UCSD-AML1 (cell line): ENCODE data around the gene GGN.
A peak's percentile ranks its signal among the peaks of the same experiment; 100 is the strongest.
"Not testable (repeated sequence)": the region's sequence is repeated elsewhere in the genome, so short reads cannot be mapped to it uniquely, and the experiment has no call there.

ENCODE experiments used
- DNase-seq: peaks from one replicate; lab custom pipeline; 2025; ENCODE audit not compliant: unreplicated experiment; lab: John Stamatoyannopoulos, UW

The GGN gene

DNA sequence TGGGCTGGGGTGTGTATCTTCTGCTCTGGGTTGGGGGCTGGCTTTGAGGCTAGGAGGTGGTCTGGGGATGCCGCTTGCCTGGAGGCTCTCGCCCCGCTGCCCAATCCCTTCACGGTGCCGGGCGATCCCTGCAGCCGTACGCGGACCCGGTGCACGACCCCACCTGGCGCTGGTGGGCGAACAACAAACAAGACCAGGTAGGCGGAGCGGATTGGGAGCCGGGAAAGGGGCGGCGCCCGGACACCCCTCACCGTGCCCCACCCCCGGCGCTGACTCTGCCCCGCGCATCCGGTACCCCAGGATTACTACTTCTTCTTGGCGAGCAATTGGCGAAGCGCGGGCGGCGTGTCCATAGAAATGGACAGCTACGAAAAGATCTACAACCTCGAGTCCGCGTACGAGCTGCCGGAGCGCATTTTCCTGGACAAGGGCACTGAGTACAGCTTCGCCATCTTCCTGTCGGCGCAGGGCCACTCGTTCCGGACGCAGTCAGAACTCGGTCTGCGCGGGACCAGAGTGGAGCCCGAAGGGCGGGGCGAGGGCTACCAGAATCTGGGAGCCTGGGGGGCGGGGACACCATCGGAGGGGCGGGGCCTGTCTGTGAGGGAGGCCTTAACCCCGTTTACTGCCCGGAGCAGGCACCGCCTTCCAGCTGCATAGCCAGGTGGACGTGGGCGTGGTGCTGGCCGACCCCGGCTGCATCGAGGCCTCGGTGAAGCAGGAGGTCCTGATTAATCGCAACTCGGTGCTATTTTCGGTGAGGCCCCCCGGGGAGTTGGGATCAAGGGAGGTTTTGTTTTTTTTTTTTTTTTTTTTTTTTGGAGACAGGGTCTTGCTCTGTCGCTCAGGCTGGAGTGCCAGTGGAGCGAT, 25.5 kb downstream of the GGN start:
- DNase-seq: peak; percentile 90

DNA sequence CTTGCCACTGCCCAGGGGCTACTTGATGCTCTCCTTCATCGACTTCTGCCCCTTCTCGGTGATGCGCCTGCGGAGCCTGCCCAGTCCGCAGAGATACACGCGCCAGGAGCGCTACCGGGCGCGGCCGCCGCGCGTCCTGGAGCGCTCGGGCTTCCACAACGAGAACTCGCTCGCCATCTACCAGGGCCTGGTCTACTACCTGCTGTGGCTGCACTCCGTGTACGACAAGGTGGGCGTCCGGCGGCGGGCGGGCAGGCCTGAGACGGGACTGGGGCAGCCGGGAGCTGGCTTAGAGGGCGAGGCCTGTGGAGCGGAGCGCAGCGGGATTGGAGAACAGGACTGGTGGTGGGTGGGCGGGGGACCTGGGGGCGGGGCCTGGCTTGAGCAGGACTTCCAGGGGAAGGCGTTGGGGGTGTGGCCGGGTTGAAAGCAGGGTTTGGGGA, 26.2 kb downstream of the GGN start:
- DNase-seq: peak; percentile 87

DNA sequence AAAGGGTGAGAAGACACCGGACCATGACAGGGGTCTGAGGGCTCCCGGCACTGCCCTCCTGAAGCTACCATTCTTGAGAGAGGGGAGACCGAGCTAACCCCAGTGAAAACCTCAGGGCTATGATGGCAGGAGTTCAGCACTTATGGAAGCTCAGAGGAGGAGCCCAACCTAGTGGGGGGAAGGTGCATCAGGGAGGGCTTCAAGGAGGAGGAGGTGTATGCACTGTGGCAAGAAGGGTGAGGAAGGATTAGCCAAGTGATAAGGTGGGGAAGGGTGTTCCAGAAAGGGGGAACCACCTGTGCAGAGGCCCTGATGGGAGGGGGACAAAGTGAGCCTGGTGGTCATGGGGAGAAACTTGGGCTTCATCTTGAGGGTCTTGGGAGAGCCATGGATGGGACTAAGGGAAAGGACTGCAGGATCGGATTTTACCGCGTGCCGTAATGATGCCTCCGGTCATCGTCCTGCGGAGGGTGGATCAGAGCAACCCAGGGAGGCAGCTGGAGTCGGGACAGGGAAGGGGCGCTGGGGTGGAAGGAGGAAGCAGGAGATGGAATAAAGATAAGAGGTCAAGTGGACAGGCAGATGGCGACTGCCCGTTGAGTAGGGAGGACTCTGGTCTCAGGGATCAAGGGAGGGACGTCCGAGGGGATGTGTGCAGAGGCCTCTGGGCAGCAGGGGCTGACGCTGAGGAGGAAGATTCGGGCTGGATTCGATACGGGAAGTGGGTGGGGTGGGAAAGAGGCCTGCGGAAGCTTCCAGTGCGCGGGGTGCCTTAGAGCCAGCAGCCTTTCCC, 26.8 kb downstream of the GGN start:
- no peak for DNase-seq

DNA sequence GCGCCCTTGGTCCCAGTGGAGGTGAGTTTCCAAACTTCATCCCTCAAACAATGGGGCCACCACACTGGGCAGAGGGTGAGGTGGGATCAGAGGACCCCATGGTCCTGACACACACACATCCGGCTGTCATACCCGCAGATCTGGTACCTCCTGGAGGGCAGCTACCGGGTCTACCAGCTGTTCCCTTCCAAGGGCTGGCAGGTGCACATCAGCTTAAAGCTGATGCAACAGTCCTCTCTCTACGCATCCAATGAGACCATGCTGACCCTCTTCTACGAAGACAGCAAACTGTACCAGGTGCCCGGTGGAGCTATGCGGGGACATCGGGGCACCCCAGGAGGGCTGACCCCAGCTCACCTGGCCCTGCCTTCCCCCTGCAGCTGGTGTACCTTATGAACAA, 27.5 kb downstream of the GGN start:
- DNase-seq: no peak

DNA sequence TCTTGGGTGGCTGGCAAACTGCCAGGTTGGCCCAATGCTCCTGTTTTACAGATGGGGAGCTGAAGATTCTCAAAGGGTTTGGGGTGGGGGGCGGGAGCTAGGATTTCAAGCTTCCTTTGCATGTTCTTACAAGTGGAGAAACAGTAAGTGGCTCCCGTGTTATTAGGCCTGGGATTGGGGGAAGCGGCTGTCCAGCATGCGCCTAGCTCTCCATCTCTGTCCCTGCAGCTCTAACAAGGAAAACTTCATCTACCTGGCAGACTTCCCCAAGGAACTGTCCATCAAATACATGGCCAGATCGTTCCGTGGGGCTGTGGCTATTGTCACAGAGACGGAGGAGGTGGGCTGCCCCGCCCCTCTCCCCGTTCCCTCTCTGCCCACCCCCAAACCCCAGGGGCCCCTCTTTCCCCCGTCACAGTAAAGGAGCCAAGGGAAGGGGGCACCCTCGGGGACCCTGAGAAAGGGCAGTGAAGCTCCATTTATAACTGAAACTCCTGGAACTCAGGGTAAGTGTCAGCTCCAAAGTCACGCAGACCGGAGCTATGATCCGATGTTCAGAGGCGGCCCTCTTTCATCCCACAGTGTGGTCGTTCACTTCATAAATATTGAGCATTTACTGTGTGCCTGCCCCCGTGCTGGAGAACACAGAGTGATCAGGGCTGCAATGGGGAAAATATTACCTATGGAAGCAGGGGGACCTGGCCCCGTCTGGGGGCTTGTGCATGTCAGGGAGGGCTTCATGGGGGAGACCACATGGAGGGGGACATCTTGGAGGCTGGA, 28.4 kb downstream of the GGN start:
- no peak for DNase-seq

DNA sequence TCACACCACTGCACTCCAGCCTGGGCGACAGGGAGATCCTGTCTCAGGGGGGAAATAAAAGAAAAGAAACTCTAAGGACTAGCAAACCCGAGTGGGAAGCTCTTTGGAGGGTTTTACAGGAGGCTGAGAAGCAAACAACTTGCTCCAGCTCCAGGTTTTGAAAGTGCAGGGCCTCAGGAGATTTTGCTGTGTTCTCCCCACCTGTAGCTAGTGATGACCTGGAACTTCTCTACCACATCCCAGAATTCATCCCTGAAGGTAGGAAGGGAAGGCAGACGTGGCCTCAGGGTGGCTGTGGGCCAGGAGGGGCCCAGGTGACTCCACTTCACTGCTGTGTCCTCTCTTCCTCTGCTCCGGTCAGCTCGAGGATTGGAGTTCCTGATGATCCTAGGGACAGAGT, 29.8 kb downstream of the GGN start:
- DNase-seq: no peak

DNA sequence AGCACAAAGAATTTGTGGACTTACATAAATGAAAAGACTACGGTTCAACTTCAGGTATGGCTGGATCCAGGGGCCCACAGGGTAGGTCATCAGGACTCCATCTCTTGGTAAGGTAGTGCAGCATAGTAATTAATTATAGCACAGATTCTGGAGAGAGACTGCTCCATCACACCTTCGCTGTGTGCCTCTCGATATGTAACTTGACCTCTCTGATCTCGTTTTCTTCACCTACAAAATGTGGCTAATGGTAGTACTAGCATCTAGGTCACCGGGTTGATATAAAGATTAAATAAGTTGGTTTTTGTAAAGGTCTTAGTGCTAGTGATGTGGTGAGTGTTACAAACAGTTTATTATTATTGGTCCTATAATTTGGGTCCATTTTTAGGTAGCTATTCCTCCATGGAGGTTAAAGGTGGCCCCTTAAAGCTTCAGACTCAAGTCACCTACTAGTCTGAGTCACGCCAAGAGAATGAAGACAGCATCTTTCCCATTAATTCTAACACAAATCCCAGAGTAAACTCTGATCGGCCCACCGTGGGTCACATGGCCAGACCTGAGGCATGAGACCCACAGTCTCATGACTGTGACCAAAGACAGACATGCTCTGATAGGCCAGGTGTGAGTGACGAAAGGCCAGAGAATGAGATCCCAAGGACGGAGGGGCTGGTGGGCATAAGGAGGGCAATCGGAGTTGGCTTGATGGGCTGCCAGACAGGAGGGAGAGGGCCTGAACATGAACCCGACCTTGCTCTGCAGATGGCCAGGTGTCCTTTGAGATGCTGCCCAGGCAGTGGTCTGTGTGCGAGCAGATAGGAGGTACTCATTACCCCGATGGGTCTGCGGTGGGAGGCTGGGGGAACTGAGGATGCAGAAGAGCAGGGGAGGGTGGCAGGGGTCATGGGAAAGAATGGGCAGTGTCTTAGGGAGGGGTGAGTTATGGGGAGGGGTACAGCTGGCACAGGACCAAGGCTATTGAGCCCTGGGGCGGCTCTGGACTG, 31.8 kb downstream of the GGN start:
- no peak for DNase-seq

DNA sequence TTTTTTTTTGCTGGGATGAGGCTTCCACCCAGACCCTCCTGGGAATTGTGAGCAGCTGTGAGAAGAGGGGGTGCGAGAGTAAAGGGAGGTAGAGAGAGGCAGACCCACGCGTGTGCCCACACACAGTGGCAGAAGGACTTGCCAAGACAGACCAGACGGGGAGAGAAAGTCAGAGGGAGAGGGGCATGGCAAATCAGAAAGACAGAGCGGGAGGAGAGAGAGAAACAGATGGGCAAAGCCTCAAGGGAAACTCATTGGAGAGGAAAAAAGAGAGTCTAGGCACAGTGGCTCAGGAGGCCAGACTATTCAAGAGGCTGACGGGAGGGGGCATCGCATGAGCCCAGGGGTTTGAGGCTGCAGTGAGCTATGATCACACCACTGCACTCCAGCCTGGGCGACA, 35.2 kb downstream of the GGN start:
- no peak for DNase-seq

DNA sequence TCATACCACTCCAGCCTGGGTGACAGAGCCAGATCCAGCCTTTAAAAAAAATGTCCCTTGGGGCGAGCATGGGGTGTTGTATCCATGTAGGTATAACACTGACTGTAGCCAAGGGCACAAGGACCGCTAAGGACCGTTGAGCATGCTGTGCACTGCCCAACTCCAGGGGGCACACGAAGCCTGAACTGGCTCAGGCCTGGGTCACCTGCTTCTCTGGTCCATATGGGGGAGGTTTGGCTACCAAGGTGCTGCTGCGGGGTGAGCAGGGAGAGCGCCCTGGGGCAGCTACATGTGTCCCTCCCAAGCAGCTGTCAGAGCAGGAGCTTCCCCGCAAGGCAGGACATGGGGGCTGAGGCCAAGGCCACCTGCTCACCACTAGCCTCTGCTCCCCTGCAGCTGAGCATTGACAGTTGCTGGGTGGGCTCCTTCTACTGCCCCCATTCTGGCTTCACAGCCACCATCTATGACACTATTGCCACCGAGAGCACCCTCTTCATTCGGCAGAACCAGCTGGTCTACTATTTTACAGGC, 35.9 kb downstream of the GGN start:
- no peak for DNase-seq

DNA sequence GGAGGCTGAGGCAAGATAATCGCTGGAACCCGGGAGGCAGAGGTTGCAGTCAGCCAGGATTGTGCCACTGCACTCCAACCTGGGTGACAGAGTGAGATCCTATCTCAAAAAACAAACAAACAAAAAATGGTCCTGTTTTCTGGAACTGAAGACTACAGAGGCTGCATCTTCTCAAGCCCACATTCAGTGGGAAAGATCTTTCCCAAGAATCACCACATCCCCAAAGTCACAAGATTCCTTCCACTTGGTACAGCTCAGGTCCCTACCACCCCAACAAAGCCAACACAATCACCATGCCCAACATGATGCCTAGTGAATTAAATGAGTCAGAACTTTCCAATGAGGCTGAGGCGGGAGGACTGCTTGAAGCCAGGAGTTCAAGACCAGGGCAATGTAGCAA, 37.0 kb downstream of the GGN start:
- no peak for DNase-seq

DNA sequence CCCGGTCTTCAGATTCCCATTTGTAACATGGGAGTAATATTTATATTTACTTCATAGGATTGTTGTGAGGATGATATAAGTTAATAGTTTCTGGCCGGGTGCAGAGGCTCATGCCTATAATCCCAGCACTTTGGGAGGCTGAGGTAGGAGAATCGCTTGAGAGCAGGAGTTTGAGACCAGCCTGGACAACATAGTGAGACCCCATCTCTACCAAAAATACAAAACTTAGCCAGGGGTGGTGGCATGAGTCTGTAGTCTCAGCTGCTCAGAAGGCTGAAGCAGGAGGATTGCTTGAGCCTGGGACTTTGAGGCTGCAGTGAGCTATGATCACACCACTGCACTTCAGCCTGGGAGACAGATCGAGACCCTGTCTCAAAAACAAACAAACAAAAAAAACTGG, 41.0 kb downstream of the GGN start:
- no peak for DNase-seq

DNA sequence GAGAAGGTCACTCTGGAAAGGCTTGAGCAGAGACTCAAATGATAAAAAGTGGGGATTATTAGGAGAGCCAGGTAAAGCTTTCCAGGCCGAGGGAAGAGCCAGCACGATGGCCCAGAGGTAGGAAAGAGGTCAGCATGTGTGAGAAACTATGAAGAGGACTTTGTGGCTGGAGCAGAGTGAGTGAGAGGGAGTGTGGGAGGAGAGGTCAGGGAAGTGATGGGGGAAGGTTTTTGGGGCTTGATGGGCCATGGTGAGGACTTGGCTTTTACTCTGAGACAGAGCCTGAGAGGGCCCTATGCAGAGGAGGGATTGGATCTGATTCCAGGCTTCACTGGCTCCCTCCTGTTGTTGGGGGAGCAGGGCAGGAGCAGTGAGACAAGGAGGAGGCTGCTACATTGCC, 46.9 kb downstream of the GGN start:
- no peak for DNase-seq

DNA sequence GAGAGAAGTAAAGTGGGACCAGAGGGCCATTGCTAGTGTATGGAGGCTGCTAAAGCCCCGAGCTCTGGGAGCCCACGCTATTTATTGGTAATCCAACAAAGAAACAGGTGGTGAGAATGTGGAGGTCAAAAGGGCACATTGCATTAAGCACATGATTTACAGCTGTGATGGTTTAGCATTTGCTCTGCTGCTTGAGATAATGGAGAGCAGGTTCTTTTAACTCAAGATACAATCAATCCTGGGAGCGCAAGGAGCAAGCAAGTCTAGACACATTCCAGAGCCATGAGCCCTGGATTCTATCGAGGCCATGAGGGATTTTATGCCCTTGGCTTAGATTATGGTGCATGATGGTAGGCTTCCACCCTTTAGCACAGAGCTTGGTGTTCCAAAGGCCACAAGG, 48.8 kb downstream of the GGN start:
- not testable (repeated sequence) for DNase-seq

DNA sequence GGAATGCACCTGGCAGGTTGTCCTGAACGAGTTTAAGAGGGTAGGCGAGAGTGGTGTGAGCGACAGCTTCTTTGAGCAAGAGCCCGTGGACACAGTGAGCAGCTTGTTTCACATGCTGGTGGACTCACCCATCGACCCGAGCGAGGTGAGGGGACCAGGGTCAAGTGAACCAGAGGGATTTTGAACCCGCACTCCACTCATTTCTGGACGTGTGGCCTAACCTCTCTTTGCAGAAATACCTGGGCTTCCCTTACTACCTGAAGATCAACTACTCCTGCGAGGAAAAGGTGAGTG, 50.5 kb downstream of the GGN start:
- no peak for DNase-seq

DNA sequence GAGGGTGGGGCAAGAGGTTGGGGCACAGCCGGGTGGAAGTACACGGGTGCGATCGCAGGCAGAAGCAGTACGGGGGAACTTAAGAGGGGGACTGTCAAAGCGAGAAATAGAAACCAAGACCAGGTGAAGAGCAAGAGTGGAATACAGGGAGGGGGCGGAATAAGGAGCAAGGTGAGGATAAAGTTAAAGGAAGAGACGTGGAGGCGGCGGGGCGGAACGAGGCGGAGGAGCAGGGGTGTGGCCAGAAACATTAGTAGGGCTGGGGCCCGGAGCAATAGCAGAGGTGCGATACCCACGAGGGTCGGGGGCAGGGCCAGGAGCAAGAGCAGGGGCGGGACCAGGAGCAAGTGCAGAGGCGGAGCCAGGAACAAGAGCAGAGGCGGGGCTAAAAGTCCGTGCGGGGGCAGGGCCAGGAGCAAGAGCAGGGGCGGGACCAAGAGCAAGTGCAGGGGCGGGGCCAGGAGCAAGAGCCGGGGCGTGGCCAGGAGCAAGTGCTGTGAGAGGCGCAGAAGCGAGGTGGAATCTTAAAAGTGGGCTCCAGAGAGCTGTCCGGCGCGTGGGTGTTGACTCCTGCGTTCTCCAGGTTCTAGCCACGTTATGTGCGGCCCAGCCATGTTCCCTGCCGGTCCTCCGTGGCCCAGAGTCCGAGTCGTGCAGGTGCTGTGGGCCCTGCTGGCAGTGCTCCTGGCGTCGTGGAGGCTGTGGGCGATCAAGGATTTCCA, 51.0 kb downstream of the GGN start:
- peak; percentile 96 for DNase-seq

DNA sequence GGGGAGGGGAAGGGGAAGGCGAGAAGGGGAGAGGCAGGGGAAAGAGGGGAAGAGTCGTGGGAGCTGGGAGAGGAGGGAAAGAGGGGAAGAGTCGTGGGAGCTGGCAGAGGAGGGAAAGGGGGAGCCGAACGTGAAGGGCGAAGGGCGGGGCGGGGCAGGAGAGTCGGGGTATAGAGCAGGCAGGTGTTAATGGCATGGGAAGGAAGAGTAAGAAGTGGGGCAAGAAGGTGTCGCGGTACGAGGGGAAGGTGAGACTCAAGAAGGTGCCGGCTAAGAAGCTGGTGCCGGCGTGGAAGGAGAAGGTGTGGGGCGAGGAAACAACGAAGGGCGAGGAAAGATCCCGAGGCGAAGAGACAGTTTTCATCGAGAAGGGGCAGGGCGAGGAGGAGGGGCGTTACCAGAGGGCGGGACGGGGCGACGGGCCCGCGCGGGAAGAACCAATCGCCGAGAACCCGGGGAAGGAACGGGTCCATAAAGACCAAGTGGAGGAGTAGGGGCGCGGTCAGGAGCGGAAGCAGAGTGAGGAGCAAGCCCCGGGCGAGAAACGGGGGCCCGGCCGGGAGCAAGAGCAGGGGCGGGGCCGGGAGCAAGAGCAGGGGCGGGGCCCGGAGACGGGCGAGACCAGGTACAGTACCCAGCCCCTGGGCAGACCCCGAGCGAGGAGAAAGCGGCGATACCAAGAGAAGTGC, 51.7 kb downstream of the GGN start:
- DNase-seq: peak; percentile 95
